HG03095 (cell line): ENCODE measurements around the gene ACAP3.
A peak's percentile ranks its signal among the peaks of the same experiment; 100 is the strongest.

Experiments used
- ATAC-seq: cut with Tn5 transposase; IDR thresholded peaks from one replicate; pipeline ENCODE4 v1.9.1; 2021; ENCODE audit warnings: moderate library complexity; ENCODE audit not compliant: unreplicated experiment

Gene ACAP3

GRCh38 chr1:1290238-1290731 lies 17.4 kb downstream of the ACAP3 start:
- no peak for ATAC-seq

- no peak for ATAC-seq
Measured at GRCh38 chr1:1287288-1288110, 20.2 kb downstream of the ACAP3 start.

GRCh38 chr1:1286313-1287261 lies 21.1 kb downstream of the ACAP3 start:
- no peak for ATAC-seq

GRCh38 chr1:1285611-1286311 lies 22.0 kb downstream of the ACAP3 start:
- no peak for ATAC-seq

- no peak for ATAC-seq
Measured at GRCh38 chr1:1285102-1285571, 22.6 kb downstream of the ACAP3 start.

GRCh38 chr1:1284221-1285101 lies 23.3 kb downstream of the ACAP3 start:
- no peak for ATAC-seq

GRCh38 chr1:1283821-1284220 lies 23.9 kb downstream of the ACAP3 start:
- ATAC-seq = no peak

GRCh38 chr1:1282998-1283397 lies 24.7 kb downstream of the ACAP3 start:
- ATAC-seq = no peak

- no peak for ATAC-seq
Measured at GRCh38 chr1:1281533-1282321, 26.0 kb downstream of the ACAP3 start.

- no peak for ATAC-seq
Measured at GRCh38 chr1:1280782-1281481, 26.8 kb downstream of the ACAP3 start.

GRCh38 chr1:1279028-1279427 lies 28.7 kb downstream of the ACAP3 start:
- ATAC-seq = no peak

GRCh38 chr1:1278620-1279019 lies 29.1 kb downstream of the ACAP3 start:
- ATAC-seq = no peak

GRCh38 chr1:1275836-1276235 lies 31.9 kb downstream of the ACAP3 start:
- ATAC-seq = no peak

GRCh38 chr1:1274931-1275431 lies 32.7 kb downstream of the ACAP3 start:
- no peak for ATAC-seq

GRCh38 chr1:1274299-1274930 lies 33.3 kb downstream of the ACAP3 start:
- no peak for ATAC-seq

- ATAC-seq = peak; percentile 66
Measured at GRCh38 chr1:1273512-1274298, 34.0 kb downstream of the ACAP3 start, which contains the start of gene UBE2J2. Gene UBE2J2, minus strand, starts transcription at chr1:1273854. Its CDS starts 5,862 bp downstream, at chr1:1267992.

- ATAC-seq = peak; percentile 16
Measured at GRCh38 chr1:1273209-1273511, 34.6 kb downstream of the ACAP3 start.
